ENCODE results near the gene CHML.

GRCh38 chr1:241591736-241592135 is 48.4 kb downstream of the CHML start:
- TF ChIP-seq, protein P1, sequence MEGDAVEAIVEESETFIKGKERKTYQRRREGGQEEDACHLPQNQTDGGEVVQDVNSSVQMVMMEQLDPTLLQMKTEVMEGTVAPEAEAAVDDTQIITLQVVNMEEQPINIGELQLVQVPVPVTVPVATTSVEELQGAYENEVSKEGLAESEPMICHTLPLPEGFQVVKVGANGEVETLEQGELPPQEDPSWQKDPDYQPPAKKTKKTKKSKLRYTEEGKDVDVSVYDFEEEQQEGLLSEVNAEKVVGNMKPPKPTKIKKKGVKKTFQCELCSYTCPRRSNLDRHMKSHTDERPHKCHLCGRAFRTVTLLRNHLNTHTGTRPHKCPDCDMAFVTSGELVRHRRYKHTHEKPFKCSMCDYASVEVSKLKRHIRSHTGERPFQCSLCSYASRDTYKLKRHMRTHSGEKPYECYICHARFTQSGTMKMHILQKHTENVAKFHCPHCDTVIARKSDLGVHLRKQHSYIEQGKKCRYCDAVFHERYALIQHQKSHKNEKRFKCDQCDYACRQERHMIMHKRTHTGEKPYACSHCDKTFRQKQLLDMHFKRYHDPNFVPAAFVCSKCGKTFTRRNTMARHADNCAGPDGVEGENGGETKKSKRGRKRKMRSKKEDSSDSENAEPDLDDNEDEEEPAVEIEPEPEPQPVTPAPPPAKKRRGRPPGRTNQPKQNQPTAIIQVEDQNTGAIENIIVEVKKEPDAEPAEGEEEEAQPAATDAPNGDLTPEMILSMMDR (tag by site-specific recombination; IDR thresholded peaks at IDR 0.05) = no peak
- TF ChIP-seq ZNF174 (tag by site-specific recombination; IDR thresholded peaks at IDR 0.05) (no peak), PRDM2 (tag by site-specific recombination; IDR thresholded peaks at IDR 0.05; ENCODE audit: borderline replicate concordance) (no peak), KLF1 (tag by site-specific recombination; IDR thresholded peaks at IDR 0.05) (no peak), ZNF521 (tag by site-specific recombination; IDR thresholded peaks at IDR 0.05) (no peak), ZNF510 (tag by site-specific recombination; IDR thresholded peaks at IDR 0.05; ENCODE audit: insufficient replicate concordance) (no peak), MYNN (tag by site-specific recombination; IDR thresholded peaks at IDR 0.05; ENCODE audit: borderline replicate concordance) (no peak), ZNF501 (tag by site-specific recombination; IDR thresholded peaks at IDR 0.05) (no peak)
- TF ChIP-seq, protein P2, sequence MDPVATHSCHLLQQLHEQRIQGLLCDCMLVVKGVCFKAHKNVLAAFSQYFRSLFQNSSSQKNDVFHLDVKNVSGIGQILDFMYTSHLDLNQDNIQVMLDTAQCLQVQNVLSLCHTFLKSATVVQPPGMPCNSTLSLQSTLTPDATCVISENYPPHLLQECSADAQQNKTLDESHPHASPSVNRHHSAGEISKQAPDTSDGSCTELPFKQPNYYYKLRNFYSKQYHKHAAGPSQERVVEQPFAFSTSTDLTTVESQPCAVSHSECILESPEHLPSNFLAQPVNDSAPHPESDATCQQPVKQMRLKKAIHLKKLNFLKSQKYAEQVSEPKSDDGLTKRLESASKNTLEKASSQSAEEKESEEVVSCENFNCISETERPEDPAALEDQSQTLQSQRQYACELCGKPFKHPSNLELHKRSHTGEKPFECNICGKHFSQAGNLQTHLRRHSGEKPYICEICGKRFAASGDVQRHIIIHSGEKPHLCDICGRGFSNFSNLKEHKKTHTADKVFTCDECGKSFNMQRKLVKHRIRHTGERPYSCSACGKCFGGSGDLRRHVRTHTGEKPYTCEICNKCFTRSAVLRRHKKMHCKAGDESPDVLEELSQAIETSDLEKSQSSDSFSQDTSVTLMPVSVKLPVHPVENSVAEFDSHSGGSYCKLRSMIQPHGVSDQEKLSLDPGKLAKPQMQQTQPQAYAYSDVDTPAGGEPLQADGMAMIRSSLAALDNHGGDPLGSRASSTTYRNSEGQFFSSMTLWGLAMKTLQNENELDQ (tag by site-specific recombination; IDR thresholded peaks at IDR 0.05; ENCODE audit: low read depth) = no peak

Measured in HEK293 (cell line).